HepG2 (cell line): ENCODE data around the gene TMCC1. TPM values are rescaled to one million over a fixed set of nuclear protein-coding genes. Genes with fewer than 3 reads are reported as not detected.

ENCODE experiments used
- CBX1 ChIP-seq: IDR thresholded peaks from one replicate; pipeline ENCODE4 v1.6.1; 2016; ENCODE audit warnings: antibody characterized with exemption, low read depth
- CHD4 ChIP-seq: fragments of 200-600 bp; sonication (generic); IDR thresholded peaks from 2 replicates; pipeline ENCODE4 v1.7.0; 2017; ENCODE audit warnings: mild to moderate bottlenecking, low read length, borderline replicate concordance
- FOXO1 ChIP-seq: sonication (generic); formaldehyde crosslinking; IDR thresholded peaks from 2 replicates; pipeline ENCODE4 v1.4.0; 2020; ENCODE audit warnings: missing genetic modification reagents
- GABPA ChIP-seq, 2 experiments: IDR thresholded peaks; 2 replicates each; pipeline ENCODE4 v1.6.1; 2011 to 2016; ENCODE audit warnings: low read depth in 2 of 2, low read length in 1 of 2, missing biosample characterization in 1 of 2, missing genetic modification characterization in 1 of 2
- HNF1A ChIP-seq, 2 experiments: sonication (generic) in 1 of 2; formaldehyde crosslinking in 1 of 2; IDR thresholded peaks; 2 replicates each; pipeline versions ENCODE4 v1.4.0 to v1.6.1; 2016 to 2020; ENCODE audit warnings: borderline replicate concordance in 1 of 2, low read depth in 1 of 2, mild to moderate bottlenecking in 1 of 2, missing genetic modification reagents in 1 of 2
- HNF4G ChIP-seq, 2 experiments: sonication (generic) in 1 of 2; formaldehyde crosslinking in 1 of 2; IDR thresholded peaks; 2 replicates each; pipeline versions ENCODE4 v1.4.0 to v1.6.1; 2011 to 2020; ENCODE audit warnings: borderline replicate concordance in 2 of 2, low read depth in 2 of 2, mild to moderate bottlenecking in 2 of 2, low read length in 1 of 2, missing genetic modification reagents in 1 of 2, moderate library complexity in 1 of 2
- HOXA5 ChIP-seq: sonication (generic); formaldehyde crosslinking; IDR thresholded peaks from 2 replicates; pipeline ENCODE4 v1.4.0; 2020; ENCODE audit warnings: missing genetic modification reagents
- KDM3A ChIP-seq: IDR thresholded peaks from 2 replicates; pipeline ENCODE4 v1.6.1; 2018; ENCODE audit warnings: low read depth, missing compliant biosample characterization
- MAX ChIP-seq: IDR thresholded peaks from 2 replicates; pipeline ENCODE4 v1.6.1; 2012; ENCODE audit warnings: inconsistent platforms
- MIXL1 ChIP-seq: IDR thresholded peaks from 2 replicates; pipeline ENCODE4 v1.6.1; 2016
- NFKBIZ ChIP-seq: IDR thresholded peaks from 2 replicates; pipeline ENCODE4 v1.6.1; 2018; ENCODE audit warnings: missing genetic modification reagents, missing compliant biosample characterization
- NPAS2 ChIP-seq: sonication (generic); formaldehyde crosslinking; IDR thresholded peaks from 2 replicates; pipeline ENCODE4 v1.8.0; 2022; ENCODE audit warnings: mild to moderate bottlenecking, missing genetic modification reagents, borderline replicate concordance
- ZC3H13 ChIP-seq: sonication (generic); formaldehyde crosslinking; IDR thresholded peaks from 2 replicates; pipeline ENCODE4 v1.8.1; 2023; ENCODE audit warnings: mild to moderate bottlenecking, missing genetic modification reagents, moderate library complexity
- ZEB1 ChIP-seq: IDR thresholded peaks from 2 replicates; pipeline ENCODE4 v1.6.1; 2012; ENCODE audit warnings: mild to moderate bottlenecking, low read depth, inconsistent platforms; ENCODE audit not compliant: insufficient replicate concordance
- ZNF724P ChIP-seq: sonication (generic); formaldehyde crosslinking; IDR thresholded peaks from 2 replicates; pipeline ENCODE4 v1.8.0; 2022; ENCODE audit warnings: missing genetic modification reagents, borderline replicate concordance
- ZNF749 ChIP-seq: sonication (generic); formaldehyde crosslinking; IDR thresholded peaks from 2 replicates; pipeline ENCODE4 v1.8.0; 2022; ENCODE audit warnings: mild to moderate bottlenecking, missing genetic modification reagents, moderate library complexity, borderline replicate concordance
- polyA plus RNA-seq, 8 experiments: library from polyadenylated mRNA; depleted of rRNA in 3 of 8; stranded (reverse) in 7 of 8; unstranded in 1 of 8; fragments of >200 nt; fragmentation: Illumina TruSeq in 4 of 8; extraction: Trizol in 4 of 8; gene quantifications; 2 replicates each; pipeline versions ENCODE4 v1.2.1 to v1.2.3, GENCODE V29; 2011 to 2016; ENCODE audit warnings: low read depth in 4 of 8, missing spikeins in 1 of 8, mixed read lengths in 1 of 8; ENCODE audit not compliant: insufficient read depth in 1 of 8
- total RNA-seq, 5 experiments: library from RNA; depleted of rRNA; stranded (reverse); fragments of >200 nt; fragmentation: Illumina TruSeq; extraction: Trizol; gene quantifications; 2 replicates each; pipeline ENCODE4 v1.2.3, GENCODE V29; 2016; ENCODE audit warnings: low read depth in 1 of 5
- TF ChIP-seq, protein P1 (sequence below): sonication (generic); formaldehyde crosslinking; IDR thresholded peaks from 2 replicates; pipeline ENCODE4 v1.8.1; 2023; ENCODE audit warnings: mild to moderate bottlenecking, missing genetic modification reagents
- TF ChIP-seq, protein P2 (sequence below): sonication (generic); formaldehyde crosslinking; IDR thresholded peaks from 2 replicates; pipeline ENCODE4 v1.8.0; 2022; ENCODE audit warnings: low read depth, missing genetic modification reagents

TMCC1 gene
- total and polyA plus RNA-seq, 2 of the 13 experiments (the other 11 are each of a cell fraction or from before 2014, with no cell fraction given), result 12.1 to 264 TPM

DNA sequence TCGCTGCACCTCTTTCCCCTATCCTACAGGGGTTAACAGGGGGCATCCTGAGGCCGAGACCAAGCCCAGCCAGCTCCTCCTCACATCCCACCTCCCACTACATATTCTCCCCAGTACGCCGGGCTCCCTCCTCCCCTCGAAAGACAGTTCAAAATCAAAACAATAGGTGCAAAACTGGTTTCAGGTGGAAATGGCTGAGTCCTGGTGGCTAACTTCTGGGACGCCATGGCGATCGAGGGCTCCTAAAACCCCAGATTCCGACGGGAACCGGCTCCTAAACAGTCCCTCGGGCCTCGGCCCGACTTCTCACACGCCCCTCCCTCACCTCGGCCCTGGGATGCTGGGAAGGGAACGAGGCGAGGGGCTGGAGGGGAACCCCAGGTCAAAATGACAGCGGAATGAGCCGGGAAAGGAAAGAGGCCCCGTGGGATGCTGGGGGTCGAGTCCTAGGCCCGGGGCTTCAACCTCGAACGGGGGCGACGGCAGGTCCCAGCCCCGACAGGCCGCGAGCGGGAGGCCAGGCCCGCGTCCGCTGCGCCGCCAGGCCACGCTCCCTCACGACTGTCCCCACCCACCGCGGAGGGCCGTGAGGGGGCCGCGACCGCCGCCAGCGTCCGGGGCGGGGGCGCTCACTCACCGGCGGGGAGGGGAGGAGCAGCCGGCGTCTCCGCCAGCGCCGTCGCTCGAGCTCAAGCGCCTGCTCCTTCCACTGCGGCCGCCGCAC, 492 bp downstream of the TMCC1 start (continued):
- 0 out of 2 replicates have a peak, but pooled peaks have one; percentile 25 for TF ChIP-seq MAX
- TF ChIP-seq ZEB1, result peak; percentile 62
- no peak for TF ChIP-seq FOXO1
- no peak for TF ChIP-seq CHD4
- no peak for TF ChIP-seq ZC3H13 (CRISPR knock-in tag)
- no peak for TF ChIP-seq KDM3A (CRISPR knock-in tag)
- no peak for TF ChIP-seq HOXA5 (CRISPR knock-in tag)
- no peak for TF ChIP-seq NFKBIZ (CRISPR knock-in tag)
- TF ChIP-seq NPAS2 (CRISPR knock-in tag), result no peak
- no peak for TF ChIP-seq HNF1A (IDR thresholded peaks at IDR 0.05; ENCODE audit: low read depth)
- no peak for TF ChIP-seq HNF1A (CRISPR knock-in tag; IDR thresholded peaks at IDR 0.05; ENCODE audit: borderline replicate concordance)
- TF ChIP-seq GABPA (IDR thresholded peaks at IDR 0.05; ENCODE audit: low read depth, low read length), result no peak
- TF ChIP-seq GABPA (CRISPR knock-in tag; IDR thresholded peaks at IDR 0.05; ENCODE audit: low read depth), result no peak
- TF ChIP-seq, protein P1, sequence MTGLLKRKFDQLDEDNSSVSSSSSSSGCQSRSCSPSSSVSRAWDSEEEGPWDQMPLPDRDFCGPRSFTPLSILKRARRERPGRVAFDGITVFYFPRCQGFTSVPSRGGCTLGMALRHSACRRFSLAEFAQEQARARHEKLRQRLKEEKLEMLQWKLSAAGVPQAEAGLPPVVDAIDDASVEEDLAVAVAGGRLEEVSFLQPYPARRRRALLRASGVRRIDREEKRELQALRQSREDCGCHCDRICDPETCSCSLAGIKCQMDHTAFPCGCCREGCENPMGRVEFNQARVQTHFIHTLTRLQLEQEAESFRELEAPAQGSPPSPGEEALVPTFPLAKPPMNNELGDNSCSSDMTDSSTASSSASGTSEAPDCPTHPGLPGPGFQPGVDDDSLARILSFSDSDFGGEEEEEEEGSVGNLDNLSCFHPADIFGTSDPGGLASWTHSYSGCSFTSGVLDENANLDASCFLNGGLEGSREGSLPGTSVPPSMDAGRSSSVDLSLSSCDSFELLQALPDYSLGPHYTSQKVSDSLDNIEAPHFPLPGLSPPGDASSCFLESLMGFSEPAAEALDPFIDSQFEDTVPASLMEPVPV, result no peak
- no peak for TF ChIP-seq ZNF724P (CRISPR knock-in tag)
- peak; percentile 61 for TF ChIP-seq CBX1
- TF ChIP-seq ZNF749 (CRISPR knock-in tag), result peak; percentile 66; the same call in 1 of the 2 replicates
- no peak for TF ChIP-seq MIXL1 (CRISPR knock-in tag)
- TF ChIP-seq, protein P2, sequence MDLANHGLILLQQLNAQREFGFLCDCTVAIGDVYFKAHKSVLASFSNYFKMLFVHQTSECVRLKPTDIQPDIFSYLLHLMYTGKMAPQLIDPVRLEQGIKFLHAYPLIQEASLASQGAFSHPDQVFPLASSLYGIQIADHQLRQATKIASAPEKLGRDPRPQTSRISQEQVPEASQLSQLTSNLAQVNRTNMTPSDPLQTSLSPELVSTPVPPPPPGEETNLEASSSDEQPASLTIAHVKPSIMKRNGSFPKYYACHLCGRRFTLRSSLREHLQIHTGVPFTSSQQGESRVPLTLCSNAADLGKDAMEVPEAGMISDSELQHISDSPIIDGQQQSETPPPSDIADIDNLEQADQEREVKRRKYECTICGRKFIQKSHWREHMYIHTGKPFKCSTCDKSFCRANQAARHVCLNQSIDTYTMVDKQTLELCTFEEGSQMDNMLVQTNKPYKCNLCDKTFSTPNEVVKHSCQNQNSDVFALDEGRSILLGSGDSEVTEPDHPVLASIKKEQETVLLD, result peak; percentile 96
- no peak for TF ChIP-seq HNF4G (IDR thresholded peaks at IDR 0.05; ENCODE audit: borderline replicate concordance, low read depth, low read length)
- TF ChIP-seq HNF4G (CRISPR knock-in tag; IDR thresholded peaks at IDR 0.05; ENCODE audit: borderline replicate concordance, low read depth), result no peak
